DOHH2 (cell line): ENCODE data around the gene NFAT5.
A peak's percentile ranks its signal among the peaks of the same experiment; 100 is the strongest.
"Not testable (repeated sequence)": the region's sequence is repeated elsewhere in the genome, so short reads cannot be mapped to it uniquely, and the experiment has no call there.

Source experiments
- H3F3A ChIP-seq: fragments of 200-600 bp; sonication (generic), shearing (Covaris generic); 2 replicates; pipeline ENCODE4 v1.6.0; 2016; ENCODE audit warnings: antibody characterized with exemption, mild to moderate bottlenecking; ENCODE audit not compliant: control insufficient read depth, insufficient read depth
- H3K27ac ChIP-seq: fragments of 200-600 bp; sonication (generic); 2 replicates; pipeline ENCODE4 v1.5.1; 2014; ENCODE audit warnings: low read depth, mild to moderate bottlenecking, low read length, moderate library complexity
- H3K27me3 ChIP-seq: fragments of 200-600 bp; sonication (generic); 2 replicates; pipeline ENCODE4 v1.6.1; 2014; ENCODE audit warnings: mild to moderate bottlenecking, low read length, mixed read lengths; ENCODE audit not compliant: control insufficient read depth
- H3K36me3 ChIP-seq: fragments of 200-600 bp; sonication (generic); 2 replicates; pipeline ENCODE4 v1.6.1; 2014; ENCODE audit warnings: mild to moderate bottlenecking, low read length, moderate library complexity, mixed read lengths; ENCODE audit not compliant: control insufficient read depth
- H3K4me1 ChIP-seq: fragments of 200-600 bp; sonication (generic); 2 replicates; pipeline ENCODE4 v1.6.1; 2014; ENCODE audit warnings: mild to moderate bottlenecking, low read length, mixed read lengths; ENCODE audit not compliant: control insufficient read depth
- H3K4me2 ChIP-seq: fragments of 200-600 bp; sonication (generic); 2 replicates; pipeline ENCODE4 v1.6.0; 2014; ENCODE audit warnings: mild to moderate bottlenecking, low read length, moderate library complexity
- H3K4me3 ChIP-seq: fragments of 200-600 bp; sonication (generic); 2 replicates; pipeline ENCODE4 v1.5.1; 2014; ENCODE audit warnings: mild to moderate bottlenecking, low read length, mixed read lengths
- H3K79me2 ChIP-seq: fragments of 200-600 bp; sonication (generic); 2 replicates; pipeline ENCODE4 v1.6.1; 2014; ENCODE audit warnings: mild to moderate bottlenecking, low read length, mixed read lengths; ENCODE audit not compliant: control insufficient read depth
- H3K9me2 ChIP-seq: fragments of 200-600 bp; sonication (generic); replicated peaks from 2 replicates; pipeline ENCODE4 v1.6.1; 2014; ENCODE audit warnings: mild to moderate bottlenecking, low read length, mixed read lengths; ENCODE audit not compliant: control insufficient read depth
- H3K9me3 ChIP-seq: fragments of 200-600 bp; sonication (generic); 2 replicates; pipeline ENCODE4 v1.6.1; 2014; ENCODE audit warnings: antibody characterized with exemption, low read length, mixed read lengths; ENCODE audit not compliant: control insufficient read depth, insufficient read depth
- H4K20me1 ChIP-seq: fragments of 200-600 bp; sonication (generic); 2 replicates; pipeline ENCODE4 v1.6.0; 2014; ENCODE audit warnings: low read depth, mild to moderate bottlenecking, antibody characterized with exemption, low read length, moderate library complexity; ENCODE audit not compliant: control insufficient read depth, insufficient read depth
- CTCF ChIP-seq: fragments of 200-600 bp; sonication (generic); IDR thresholded peaks from one replicate; pipeline ENCODE4 v1.5.1; 2014; ENCODE audit warnings: antibody characterized with exemption, mild to moderate bottlenecking, low read depth, low read length; ENCODE audit not compliant: poor library complexity, severe bottlenecking
- EZH2phosphoT487 ChIP-seq: fragments of 200-600 bp; sonication (generic); IDR thresholded peaks from 2 replicates; pipeline ENCODE4 v1.6.1; 2017; ENCODE audit warnings: borderline replicate concordance, mild to moderate bottlenecking, antibody characterized with exemption, low read length, moderate library complexity, mixed read lengths

Gene NFAT5

GRCh38 chr16:69566981-69567680 is 1.4 kb downstream of the NFAT5 start:
- no peaks in the 10 kb centered on the region for H3K9me3 ChIP-seq
- H3K79me2 ChIP-seq, result peaks cover 61% of the 10 kb centered on the region
- no peaks in the 10 kb centered on the region; the same call in 1 of the 2 replicates for H4K20me1 ChIP-seq
- peak overlapping the region; percentile 84 for H3K4me2 ChIP-seq
- no peaks in the 10 kb centered on the region for H3K9me2 ChIP-seq
- peak overlapping the region; percentile 86 for H3K4me3 ChIP-seq
- TF ChIP-seq EZH2phosphoT487, result no peak
- peak; percentile 44 for TF ChIP-seq CTCF
- H3K27ac ChIP-seq, result peak overlapping the region; percentile 28
- H3K4me1 ChIP-seq, result peaks cover 39% of the 10 kb centered on the region
- H3F3A ChIP-seq, result peaks cover 19% of the 10 kb centered on the region
- H3K27me3 ChIP-seq, result no peaks in the 10 kb centered on the region
- peaks cover 19% of the 10 kb centered on the region for H3K36me3 ChIP-seq

DNA sequence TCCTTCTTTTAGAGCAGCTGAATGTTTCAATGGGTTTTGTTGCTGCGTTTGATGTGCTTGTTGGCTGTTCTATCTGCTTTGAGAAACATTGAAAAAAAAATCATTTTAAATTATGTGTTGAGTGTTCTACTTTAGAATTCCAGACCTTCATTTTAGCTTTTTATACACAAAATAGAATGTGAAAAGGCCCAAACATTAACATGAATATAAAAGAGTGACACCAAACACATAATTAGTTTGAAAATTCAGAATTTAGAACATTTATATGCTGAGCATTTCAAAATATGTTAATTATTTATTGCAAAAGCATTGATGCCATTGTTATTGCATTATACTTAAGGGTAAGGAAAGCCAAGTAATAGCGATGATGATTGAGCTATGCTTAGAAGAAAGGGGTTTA is 2.9 kb downstream of the NFAT5 start:
- Histone ChIP-seq H3K36me3 (peaks cover 19% of the 10 kb centered on the region), H4K20me1 (no peaks in the 10 kb centered on the region; the same call in 1 of the 2 replicates), H3K4me3 (peak overlapping the region; percentile 86), H3F3A (peaks cover 18% of the 10 kb centered on the region), H3K9me2 (no peaks in the 10 kb centered on the region), H3K9me3 (no peaks in the 10 kb centered on the region), H3K27ac (no peak overlapping the region), H3K79me2 (peaks cover 68% of the 10 kb centered on the region), H3K4me2 (peak overlapping the region; percentile 84), H3K27me3 (no peaks in the 10 kb centered on the region), H3K4me1 (peaks cover 37% of the 10 kb centered on the region)
- TF ChIP-seq EZH2phosphoT487, result no peak
- no peak for TF ChIP-seq CTCF

- not testable (repeated sequence) for H3K9me2 ChIP-seq, H3K27ac ChIP-seq, H3K4me3 ChIP-seq, H3K36me3 ChIP-seq, H3K4me2 ChIP-seq, H3K9me3 ChIP-seq, H3F3A ChIP-seq, H4K20me1 ChIP-seq, H3K4me1 ChIP-seq, H3K27me3 ChIP-seq
- peaks cover 45% of the 10 kb centered on the region for H3K79me2 ChIP-seq
These were observed 13.0 kb downstream of the NFAT5 start for GRCh38 chr16:69578771-69579170.

DNA sequence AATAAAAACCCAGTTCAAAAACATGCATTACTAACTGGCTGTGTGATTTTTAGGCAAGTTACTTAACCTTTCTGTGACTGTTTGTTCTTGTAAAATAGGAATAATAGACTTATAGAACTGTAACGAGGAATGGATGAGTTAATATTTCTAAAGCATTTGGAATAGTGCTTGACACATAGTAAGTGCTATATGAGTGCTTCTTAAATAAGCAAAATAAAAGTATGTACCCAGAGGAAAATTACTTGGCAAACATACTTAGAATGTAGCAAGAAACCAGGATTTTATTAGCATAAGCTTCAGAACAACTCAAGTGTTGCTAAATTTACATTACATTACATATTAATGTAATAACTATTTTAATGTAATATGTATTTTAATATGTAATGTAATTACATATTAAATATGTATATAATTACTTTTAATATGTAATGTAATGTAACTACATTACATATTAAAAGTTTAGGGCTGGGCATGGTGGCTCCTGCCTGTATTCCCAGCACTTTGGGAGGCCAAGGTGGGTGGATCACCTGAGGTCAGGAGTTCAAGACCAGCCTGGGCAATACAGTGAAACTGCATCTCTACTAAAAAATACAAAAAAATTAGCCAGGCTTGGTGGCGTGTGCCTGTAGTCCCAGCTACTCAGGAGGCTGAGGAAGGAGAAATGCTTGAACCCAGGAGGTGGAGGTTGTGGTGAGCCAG is 14.2 kb downstream of the NFAT5 start:
- H3K9me3 ChIP-seq, result no peaks in the 10 kb centered on the region
- H3K9me2 ChIP-seq, result no peaks in the 10 kb centered on the region
- peaks cover 5% of the 10 kb centered on the region for H3F3A ChIP-seq
- H4K20me1 ChIP-seq, result no peaks in the 10 kb centered on the region
- peaks cover 52% of the 10 kb centered on the region for H3K79me2 ChIP-seq
- TF ChIP-seq CTCF (no peak), EZH2phosphoT487 (no peak)
- no peak overlapping the region for H3K27ac ChIP-seq
- peaks cover 6% of the 10 kb centered on the region; the same call in 1 of the 2 replicates for H3K4me1 ChIP-seq
- no peaks in the 10 kb centered on the region for H3K36me3 ChIP-seq
- no peak overlapping the region for H3K4me3 ChIP-seq
- H3K27me3 ChIP-seq, result no peaks in the 10 kb centered on the region
- no peak overlapping the region for H3K4me2 ChIP-seq
